ENCODE measurements around the gene SLC25A39. TPM values are rescaled to one million over a fixed set of nuclear protein-coding genes. Genes with fewer than 3 reads are reported as not detected.
A peak's percentile ranks its signal among the peaks of the same experiment; 100 is the strongest.

SLC25A39 gene
- total and polyA plus RNA-seq, 9 of the 15 experiments (the other 6 are each of a cell fraction or from before 2014, with no cell fraction given) = 4.8 to 267 (median 140) TPM

DNA sequence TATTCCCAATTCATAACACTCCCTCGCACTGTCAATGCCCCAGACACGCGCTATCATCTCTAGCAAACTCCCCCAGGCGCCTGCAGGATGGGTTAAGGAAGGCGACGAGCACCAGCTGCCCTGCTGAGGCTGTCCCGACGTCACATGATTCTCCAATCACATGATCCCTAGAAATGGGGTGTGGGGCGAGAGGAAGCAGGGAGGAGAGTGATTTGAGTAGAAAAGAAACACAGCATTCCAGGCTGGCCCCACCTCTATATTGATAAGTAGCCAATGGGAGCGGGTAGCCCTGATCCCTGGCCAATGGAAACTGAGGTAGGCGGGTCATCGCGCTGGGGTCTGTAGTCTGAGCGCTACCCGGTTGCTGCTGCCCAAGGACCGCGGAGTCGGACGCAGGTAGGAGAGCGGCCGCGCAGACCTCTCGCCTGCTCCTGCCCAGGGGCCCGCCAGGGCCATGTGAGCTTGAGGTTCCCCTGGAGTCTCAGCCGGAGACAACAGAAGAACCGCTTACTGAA lies 20.4 kb upstream of the SLC25A39 start, which contains the start of gene GRN (continued):
- TF ChIP-seq CHD7 (IDR thresholded peaks at IDR 0.05; ENCODE audit: low read depth, low read length) = no peak
- 0 out of 2 replicates have a peak, but pooled peaks have one; percentile 13 for TF ChIP-seq RB1 (IDR thresholded peaks at IDR 0.05; ENCODE audit: low read depth)
- TF ChIP-seq, protein P1, sequence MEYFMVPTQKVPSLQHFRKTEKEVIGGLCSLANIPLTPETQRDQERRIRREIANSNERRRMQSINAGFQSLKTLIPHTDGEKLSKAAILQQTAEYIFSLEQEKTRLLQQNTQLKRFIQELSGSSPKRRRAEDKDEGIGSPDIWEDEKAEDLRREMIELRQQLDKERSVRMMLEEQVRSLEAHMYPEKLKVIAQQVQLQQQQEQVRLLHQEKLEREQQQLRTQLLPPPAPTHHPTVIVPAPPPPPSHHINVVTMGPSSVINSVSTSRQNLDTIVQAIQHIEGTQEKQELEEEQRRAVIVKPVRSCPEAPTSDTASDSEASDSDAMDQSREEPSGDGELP (CRISPR knock-in tag; IDR thresholded peaks at IDR 0.05; ENCODE audit: borderline replicate concordance) = peak; percentile 97
- no peak for TF ChIP-seq POLR2AphosphoS2 (IDR thresholded peaks at IDR 0.05; ENCODE audit: low read length)
- TF ChIP-seq ZNF263 (CRISPR knock-in tag; IDR thresholded peaks at IDR 0.05; ENCODE audit: borderline replicate concordance) = no peak
- TF ChIP-seq BRD4 (IDR thresholded peaks at IDR 0.05) = no peak
- TF ChIP-seq XRCC5 (IDR thresholded peaks at IDR 0.05; ENCODE audit: low read depth, low read length) = no peak
- TF ChIP-seq ZSCAN32 (CRISPR knock-in tag; IDR thresholded peaks at IDR 0.05) = no peak
- TF ChIP-seq GABPA (tag; conservative IDR thresholded peaks at IDR 0.05; ENCODE audit: low read depth) = no peak
- TF ChIP-seq JUN (IDR thresholded peaks at IDR 0.05; ENCODE audit: borderline replicate concordance, low read depth, low read length) = no peak
- TF ChIP-seq JUN (CRISPR knock-in tag; IDR thresholded peaks at IDR 0.05; ENCODE audit: borderline replicate concordance) = no peak
- 0 out of 2 replicates have a peak, but pooled peaks have one; percentile 64 for TF ChIP-seq ZNF232 (CRISPR knock-in tag; IDR thresholded peaks at IDR 0.05)
- TF ChIP-seq HDAC2 (IDR thresholded peaks at IDR 0.05) = peak; percentile 85
